B cell (primary cell): ENCODE data around the gene ANKFY1.

Experiments
- EZH2 ChIP-seq: IDR thresholded peaks from 2 replicates; pipeline ENCODE4 v1.6.1; 2012; ENCODE audit warnings: borderline replicate concordance, low read depth, mild to moderate bottlenecking, moderate library complexity, low read length; ENCODE audit not compliant: insufficient read depth, poor library complexity, severe bottlenecking
- TF ChIP-seq, protein P1 (sequence below): fragments of 200-600 bp; IDR thresholded peaks from one replicate; pipeline ENCODE4 v1.8.0; 2022; ENCODE audit warnings: antibody characterized with exemption, mild to moderate bottlenecking

DNA sequence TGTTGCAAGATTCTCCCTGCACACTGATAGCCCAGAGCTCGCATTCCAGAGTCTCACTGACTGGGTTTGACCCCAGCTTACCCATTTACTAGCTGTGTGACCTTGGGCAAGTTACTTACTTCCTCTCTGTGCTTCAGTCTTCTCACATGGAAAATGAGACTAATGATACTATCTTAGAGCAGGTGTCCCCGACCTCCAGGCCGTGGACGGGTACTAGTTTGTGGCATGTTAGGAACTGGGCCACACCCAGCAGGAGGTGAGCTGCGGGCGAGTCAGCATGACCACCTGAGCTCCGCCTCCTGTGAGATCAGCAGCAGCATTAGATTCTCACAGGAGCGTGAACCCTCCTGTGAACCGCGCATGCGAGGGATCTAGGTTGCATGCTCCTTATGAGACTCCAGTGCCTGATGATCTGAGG is 15.8 kb downstream of the ANKFY1 start:
- TF ChIP-seq, protein P1, sequence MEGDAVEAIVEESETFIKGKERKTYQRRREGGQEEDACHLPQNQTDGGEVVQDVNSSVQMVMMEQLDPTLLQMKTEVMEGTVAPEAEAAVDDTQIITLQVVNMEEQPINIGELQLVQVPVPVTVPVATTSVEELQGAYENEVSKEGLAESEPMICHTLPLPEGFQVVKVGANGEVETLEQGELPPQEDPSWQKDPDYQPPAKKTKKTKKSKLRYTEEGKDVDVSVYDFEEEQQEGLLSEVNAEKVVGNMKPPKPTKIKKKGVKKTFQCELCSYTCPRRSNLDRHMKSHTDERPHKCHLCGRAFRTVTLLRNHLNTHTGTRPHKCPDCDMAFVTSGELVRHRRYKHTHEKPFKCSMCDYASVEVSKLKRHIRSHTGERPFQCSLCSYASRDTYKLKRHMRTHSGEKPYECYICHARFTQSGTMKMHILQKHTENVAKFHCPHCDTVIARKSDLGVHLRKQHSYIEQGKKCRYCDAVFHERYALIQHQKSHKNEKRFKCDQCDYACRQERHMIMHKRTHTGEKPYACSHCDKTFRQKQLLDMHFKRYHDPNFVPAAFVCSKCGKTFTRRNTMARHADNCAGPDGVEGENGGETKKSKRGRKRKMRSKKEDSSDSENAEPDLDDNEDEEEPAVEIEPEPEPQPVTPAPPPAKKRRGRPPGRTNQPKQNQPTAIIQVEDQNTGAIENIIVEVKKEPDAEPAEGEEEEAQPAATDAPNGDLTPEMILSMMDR = no peak
- TF ChIP-seq EZH2 = no peak
